Cardiac muscle cell (in vitro differentiated cells and primary cell): ENCODE results near the gene GPR137. TPM values are rescaled to one million over a fixed set of nuclear protein-coding genes. Genes with fewer than 3 reads are reported as not detected.

Experiments
- DNase-seq, 2 donors: peaks; one replicate each; pipeline versions ENCODE4 v3.0.0 to v3.0.0-alpha.2; 2010 to 2017; ENCODE audit warnings: low read depth in 1 of 2, low spot score in 1 of 2
- H3K27ac ChIP-seq: fragments of 200-600 bp; sonication (generic); 2 replicates; pipeline ENCODE4 v1.5.1; 2016
- H3K27me3 ChIP-seq: fragments of 200-600 bp; sonication (generic); 2 replicates; pipeline ENCODE4 v1.6.0; 2016; ENCODE audit warnings: control low read depth
- H3K36me3 ChIP-seq: fragments of 200-600 bp; sonication (generic); 2 replicates; pipeline ENCODE4 v1.5.1; 2016; ENCODE audit warnings: control low read depth
- H3K4me1 ChIP-seq: fragments of 200-600 bp; sonication (generic); 2 replicates; pipeline ENCODE4 v1.8.1; 2017; ENCODE audit warnings: low read depth, mild to moderate bottlenecking, mixed run types
- H3K4me3 ChIP-seq: fragments of 200-600 bp; sonication (generic); 2 replicates; pipeline ENCODE4 v1.5.1; 2016; ENCODE audit warnings: mild to moderate bottlenecking
- H3K9me3 ChIP-seq: fragments of 200-600 bp; sonication (generic); 2 replicates; pipeline ENCODE4 v1.5.1; 2017; ENCODE audit warnings: low read depth, mild to moderate bottlenecking, control low read depth
- CTCF ChIP-seq: IDR thresholded peaks from 2 replicates; pipeline ENCODE4 v1.5.1; 2012; ENCODE audit warnings: low read depth, mild to moderate bottlenecking, low read length
- polyA plus RNA-seq: library from polyadenylated mRNA; unstranded; fragments of >200 nt; fragmentation: Nextera tagmentation; extraction: Ambion mirVana; gene quantifications from 2 replicates; pipeline ENCODE4 v1.2.1, GENCODE V29; 2016
- total RNA-seq: library from RNA; depleted of rRNA; stranded (reverse); fragments of >200 nt; gene quantifications from 2 replicates; pipeline ENCODE4 v1.2.3, GENCODE V29; 2016

GPR137 gene
- total and polyA plus RNA-seq, 2 experiments from 2014 or later: 37.7 to 82.6 TPM

DNA sequence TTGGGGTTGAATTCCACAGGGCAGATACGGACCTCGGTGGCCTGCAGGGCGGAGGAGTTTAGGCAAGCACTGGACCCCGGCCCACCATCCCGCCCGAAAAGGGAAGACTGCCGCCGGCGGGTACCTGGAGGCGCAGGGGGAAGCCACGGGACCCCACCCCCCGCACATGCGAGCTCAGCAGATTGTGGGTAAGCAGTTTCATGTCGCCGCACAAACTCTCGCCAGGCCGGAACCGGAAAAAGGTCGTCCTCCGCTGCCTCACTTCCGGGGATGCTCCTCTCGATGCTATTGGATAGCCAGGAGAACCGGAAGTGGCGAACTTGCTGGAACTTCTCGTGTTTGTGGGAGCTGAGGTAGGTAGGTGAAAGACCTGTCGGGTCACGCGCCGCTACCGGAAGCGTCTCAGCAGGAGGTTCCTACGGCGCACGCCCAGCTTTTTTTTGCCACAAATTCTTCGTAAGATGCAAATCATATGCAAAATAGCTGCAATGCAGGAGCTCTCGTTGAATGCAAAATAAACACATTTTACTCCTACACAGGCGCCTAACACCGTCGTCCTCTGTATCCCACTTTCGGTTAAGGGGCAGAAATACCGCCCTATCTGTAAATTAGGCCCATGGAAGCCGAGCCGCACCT is 31.8 kb downstream of the GPR137 start, which contains the start of gene TRMT112:
TSS of gene TRMT112 (minus strand) at position 235 of the 636 bp plus-strand sequence. CDS start at position 202, 33 bp downstream.
- TF ChIP-seq CTCF: no peak
- H3K27me3 ChIP-seq: no peaks in the 10 kb centered on the region
- peaks cover 6% of the 10 kb centered on the region for H3K4me1 ChIP-seq
- H3K36me3 ChIP-seq: peaks cover 7% of the 10 kb centered on the region
- peak; percentile 98 to 99 for DNase-seq
- H3K27ac ChIP-seq: peak within 1 kb of the TSS; percentile 95
- no peaks in the 10 kb centered on the region for H3K9me3 ChIP-seq
- H3K4me3 ChIP-seq: peak within 1 kb of the TSS; percentile 60

DNA sequence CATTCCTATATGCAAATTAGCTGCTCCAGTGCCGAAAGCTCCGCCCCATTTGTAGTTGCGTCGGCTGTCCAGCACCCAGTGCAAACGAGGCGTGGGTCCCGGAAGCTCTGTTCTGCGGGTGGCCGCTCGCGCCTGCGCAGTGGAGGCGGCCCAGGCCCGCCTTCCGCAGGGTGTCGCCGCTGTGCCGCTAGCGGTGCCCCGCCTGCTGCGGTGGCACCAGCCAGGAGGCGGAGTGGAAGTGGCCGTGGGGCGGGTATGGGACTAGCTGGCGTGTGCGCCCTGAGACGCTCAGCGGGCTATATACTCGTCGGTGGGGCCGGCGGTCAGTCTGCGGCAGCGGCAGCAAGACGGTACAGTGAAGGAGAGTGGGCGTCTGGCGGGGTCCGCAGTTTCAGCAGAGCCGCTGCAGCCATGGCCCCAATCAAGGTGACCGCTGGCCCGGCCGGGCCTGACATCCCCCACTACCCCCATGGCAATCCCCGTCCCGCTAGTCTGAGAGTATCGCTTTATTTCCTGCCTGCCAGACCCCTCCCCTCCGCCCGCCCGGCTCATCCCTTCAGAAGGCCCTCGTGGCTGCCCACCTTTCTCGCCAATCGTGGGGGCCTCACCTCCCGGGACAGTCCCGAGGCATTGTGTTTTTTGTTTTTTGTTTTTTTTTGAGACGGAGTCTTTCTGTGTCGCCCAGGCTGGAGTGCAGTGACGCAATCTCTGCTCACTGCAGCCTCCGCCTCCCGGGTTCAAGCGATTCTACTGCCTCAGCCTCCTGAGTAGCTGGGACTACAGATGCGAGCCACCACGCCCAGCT is 32.5 kb downstream of the GPR137 start, which contains the start of gene PRDX5:
TSS of gene PRDX5 (plus strand) at position 161 of the 805 bp plus-strand sequence. CDS start at position 256, 95 bp downstream.
- Histone ChIP-seq H3K27ac (peak within 1 kb of the TSS; percentile 95), H3K9me3 (no peaks in the 10 kb centered on the region), H3K36me3 (peaks cover 9% of the 10 kb centered on the region), H3K27me3 (no peaks in the 10 kb centered on the region), H3K4me1 (peaks cover 6% of the 10 kb centered on the region), H3K4me3 (peak within 1 kb of the TSS; percentile 60)
- TF ChIP-seq CTCF: peak; percentile 28
- DNase-seq: peak; percentile 96 to 98

DNA sequence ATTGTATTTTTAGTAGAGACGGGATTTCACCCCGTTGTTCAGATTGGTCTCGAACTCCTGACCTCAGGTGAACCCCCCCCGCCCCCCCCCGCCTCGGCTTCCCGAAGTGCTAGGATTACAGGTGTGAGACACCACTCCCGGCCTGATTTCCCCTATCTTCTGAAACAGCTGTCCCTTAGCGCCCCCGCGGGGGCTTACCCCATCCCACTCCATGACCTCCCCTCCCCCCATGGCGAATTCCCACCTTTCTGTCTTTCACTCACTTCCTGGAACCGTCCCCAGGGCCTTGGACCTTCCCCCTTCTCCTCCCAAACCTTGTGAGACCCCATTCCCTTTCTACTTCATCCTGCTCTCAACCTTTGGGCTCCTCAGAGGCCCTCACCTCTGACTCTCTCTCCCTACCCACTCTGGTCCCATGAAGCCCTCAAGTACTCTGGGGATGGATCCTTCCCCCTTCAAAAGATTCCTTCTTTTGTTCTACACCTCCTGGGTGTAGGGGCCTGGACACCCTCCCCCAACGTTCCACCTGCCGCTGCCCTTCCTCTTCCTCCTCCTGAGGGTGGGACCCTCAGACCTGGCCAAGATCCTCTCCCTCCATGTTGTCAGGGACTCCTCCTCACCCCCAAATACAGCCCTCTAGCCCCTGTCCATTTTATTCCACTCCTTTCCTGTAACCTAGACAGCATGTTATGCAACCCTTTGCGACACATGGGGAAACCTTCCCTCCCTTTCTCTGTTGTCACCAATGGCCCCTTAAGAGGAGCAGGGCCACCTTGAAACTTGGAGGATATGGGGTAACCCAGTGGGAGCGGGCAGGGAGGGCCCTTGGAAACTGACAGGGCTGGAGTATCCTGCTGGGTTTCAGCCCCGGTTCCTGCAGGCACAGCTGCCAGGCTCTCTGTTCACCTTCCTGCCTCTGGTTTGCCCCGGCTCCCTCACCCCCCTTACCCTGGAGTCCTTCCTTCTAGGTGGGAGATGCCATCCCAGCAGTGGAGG is 33.4 kb downstream of the GPR137 start:
- DNase-seq: no peak
- no peak for TF ChIP-seq CTCF
- Histone ChIP-seq H3K36me3 (peaks cover 4% of the 10 kb centered on the region), H3K27me3 (no peaks in the 10 kb centered on the region), H3K9me3 (no peaks in the 10 kb centered on the region), H3K4me1 (peaks cover 6% of the 10 kb centered on the region), H3K27ac (peak overlapping the region; percentile 95), H3K4me3 (peak overlapping the region; percentile 60)

- no peak for DNase-seq
- no peak for TF ChIP-seq CTCF
- no peak overlapping the region for H3K4me3 ChIP-seq
- peaks cover 4% of the 10 kb centered on the region for H3K36me3 ChIP-seq
- no peaks in the 10 kb centered on the region for H3K27me3 ChIP-seq
- H3K4me1 ChIP-seq: peaks cover 6% of the 10 kb centered on the region
- H3K9me3 ChIP-seq: no peaks in the 10 kb centered on the region
- no peak overlapping the region for H3K27ac ChIP-seq
Observed at GRCh38 chr11:64320556-64320955, 34.9 kb downstream of the GPR137 start.

- no peak for TF ChIP-seq CTCF
- H3K27ac ChIP-seq: no peak overlapping the region
- H3K9me3 ChIP-seq: no peaks in the 10 kb centered on the region
- no peak overlapping the region for H3K4me3 ChIP-seq
- H3K4me1 ChIP-seq: peaks cover 6% of the 10 kb centered on the region
- H3K36me3 ChIP-seq: peaks cover 4% of the 10 kb centered on the region
- H3K27me3 ChIP-seq: no peaks in the 10 kb centered on the region
- no peak for DNase-seq
Observed at GRCh38 chr11:64321026-64321425, 35.4 kb downstream of the GPR137 start.
